ENCODE data around the gene DGKB.
A peak's percentile ranks its signal among the peaks of the same experiment; 100 is the strongest.

DGKB gene

DNA sequence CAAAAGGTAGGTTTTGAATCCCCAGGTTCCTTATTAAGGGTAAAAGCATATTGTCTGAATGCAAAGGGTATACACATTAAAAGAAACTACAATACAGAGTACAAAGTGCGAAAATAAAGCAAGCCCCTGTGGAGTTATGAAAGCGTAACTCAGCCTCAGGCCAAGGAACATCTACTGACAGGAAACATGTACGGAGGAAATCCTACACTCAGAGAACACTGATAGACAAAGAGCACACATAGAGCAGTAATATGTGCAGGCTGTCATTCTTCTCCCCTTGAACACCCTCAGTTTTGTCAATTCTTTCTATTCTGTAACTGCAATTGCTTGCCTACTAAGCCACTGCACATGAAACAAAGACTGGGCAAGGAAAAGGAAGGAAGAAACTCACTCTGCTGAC, 150.2 kb downstream of the DGKB start:
- DNase-seq, result no peak

DNA sequence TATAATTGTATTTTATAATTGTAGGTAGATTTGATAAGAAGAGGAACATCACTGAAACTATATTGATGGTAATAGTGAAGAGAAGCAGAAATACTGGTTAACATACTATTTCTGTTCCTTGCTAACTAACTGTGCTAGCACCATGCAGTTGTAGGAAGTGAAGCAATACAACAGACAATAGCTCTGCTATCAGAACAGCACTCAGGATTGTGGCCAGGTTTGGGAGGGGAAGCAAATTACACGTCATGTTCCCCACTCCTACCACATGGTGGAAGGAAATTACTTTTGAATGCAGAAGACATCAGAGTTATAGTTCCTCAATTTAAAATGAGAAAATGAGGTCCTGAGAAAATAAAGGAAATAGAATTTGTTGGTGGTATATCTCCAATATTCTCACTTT, 151.1 kb downstream of the DGKB start:
- no peak for DNase-seq

DNA sequence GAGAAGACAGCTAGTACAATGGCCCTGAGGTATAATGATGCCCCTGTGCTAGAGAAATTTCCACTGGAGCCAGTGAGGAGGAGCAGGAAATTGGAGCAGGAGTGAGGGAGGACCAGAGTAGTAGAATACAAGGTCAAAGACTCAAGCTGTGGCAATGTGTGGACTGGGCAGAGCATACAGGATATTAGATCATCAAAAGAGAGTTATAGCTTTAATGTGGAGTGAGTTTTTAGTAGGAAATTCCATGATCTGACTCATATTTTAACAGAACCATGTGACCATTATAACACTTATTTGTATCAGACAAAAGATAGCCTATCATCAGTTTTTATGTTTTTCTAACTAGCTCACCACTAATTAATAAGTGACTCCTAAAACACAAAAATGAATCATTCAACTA, 154.1 kb downstream of the DGKB start:
- no peak for DNase-seq

DNA sequence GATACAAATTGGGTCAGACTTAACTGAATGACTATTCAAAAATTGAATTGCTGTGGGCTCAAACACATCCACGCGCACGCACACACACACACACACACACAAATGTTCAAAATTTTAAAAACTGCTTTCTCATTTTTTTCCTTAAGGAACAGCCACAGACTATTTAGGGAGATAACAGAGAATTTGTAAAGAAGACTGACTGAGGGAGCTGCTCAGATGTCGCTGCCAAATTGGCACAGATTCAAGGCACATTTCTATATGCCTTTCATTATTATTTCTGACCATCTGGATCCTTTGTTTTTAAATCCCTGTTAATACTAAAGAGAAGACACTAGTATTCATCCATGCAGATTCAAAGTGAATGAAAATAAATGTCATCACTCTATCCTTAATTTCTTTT, 154.8 kb downstream of the DGKB start:
- DNase-seq, result no peak

DNA sequence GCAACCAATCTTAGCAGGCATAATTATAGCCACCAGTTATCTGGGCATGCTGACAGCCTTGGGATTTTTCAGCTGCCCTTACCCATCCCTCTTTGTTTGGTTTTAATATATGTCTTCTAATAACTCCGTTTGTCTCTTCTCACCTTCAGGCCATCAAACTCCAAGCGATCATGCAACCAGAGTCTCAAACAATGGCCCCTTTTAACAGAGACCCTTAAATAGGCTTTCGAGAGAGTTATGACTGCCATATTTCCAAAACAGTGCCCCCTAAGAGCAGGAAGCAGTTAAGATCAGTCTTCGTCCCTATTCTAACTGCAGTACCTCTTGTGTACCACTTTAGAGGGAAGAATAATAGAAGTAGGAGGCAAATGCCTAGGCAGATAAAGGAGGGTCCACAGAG, 157.5 kb downstream of the DGKB start:
- no peak for DNase-seq

DNA sequence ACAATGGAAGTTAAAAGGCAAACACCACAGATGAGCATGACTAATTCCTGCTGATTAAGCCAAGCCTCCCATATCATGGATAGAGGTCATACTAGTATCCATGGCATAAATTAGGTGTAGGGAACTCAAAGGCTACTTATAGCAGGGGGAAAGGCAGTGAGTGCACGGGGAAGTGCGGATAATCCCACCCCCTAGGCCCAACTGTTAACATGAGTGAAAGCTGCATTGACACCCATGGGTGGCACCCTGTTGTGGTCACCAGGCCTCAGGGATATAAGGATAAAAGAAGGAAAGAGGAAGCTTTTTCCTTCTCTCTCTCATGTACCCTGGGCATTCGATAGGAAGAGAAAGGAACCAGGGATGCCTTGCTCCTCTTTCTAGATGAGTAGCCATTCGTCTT, 161.9 kb downstream of the DGKB start:
- no peak for DNase-seq

DNA sequence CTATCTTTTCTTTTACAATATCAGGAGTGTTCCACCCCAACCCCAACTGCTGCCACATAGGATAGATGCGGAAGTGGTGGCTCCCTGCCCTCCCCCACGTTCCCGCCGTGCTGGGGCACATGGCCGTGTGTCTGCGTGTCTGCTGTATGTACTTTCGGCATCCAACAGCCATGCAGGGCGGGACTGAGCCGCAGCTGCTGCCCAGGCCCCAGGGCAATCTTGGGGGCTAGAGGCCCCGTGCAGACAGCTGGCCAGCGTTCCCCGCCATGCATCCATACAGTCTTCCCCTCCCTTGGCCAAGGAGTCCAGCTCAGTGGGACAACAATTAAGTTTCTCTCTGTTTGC, 162.7 kb downstream of the DGKB start:
- DNase-seq, result no peak

DNA sequence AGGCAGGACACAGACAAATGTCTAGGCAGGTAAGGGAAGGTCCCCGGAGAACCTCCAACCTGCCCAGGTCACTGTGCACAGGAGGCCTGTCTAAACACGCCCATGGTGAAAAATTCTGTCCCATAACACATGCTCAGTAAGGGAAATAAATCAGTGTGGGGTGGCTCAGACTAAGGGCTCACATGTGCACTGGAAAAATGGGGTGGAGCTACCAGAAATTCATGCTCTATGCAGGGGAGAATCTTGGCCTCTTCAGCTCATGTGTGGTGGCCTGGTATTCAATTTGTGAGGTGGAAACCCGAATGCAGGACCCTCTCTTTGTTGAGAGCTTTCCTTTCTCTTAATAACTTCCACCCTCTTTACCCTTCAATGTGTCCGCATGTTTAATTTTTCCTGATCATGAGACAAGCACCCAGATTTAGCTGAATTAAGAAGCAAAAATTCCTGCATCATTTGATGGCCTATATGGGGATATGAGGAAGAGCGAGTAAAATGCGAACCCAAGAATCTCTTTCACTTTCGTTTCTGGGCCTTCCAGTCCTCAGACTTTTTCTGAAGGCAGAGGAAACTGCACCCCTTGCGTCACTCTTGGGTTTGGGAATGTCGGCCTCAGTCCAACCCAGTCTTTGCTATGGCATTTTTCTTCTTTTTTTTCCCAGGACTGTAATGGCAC, 163.2 kb downstream of the DGKB start:
- DNase-seq, result no peak

DNA sequence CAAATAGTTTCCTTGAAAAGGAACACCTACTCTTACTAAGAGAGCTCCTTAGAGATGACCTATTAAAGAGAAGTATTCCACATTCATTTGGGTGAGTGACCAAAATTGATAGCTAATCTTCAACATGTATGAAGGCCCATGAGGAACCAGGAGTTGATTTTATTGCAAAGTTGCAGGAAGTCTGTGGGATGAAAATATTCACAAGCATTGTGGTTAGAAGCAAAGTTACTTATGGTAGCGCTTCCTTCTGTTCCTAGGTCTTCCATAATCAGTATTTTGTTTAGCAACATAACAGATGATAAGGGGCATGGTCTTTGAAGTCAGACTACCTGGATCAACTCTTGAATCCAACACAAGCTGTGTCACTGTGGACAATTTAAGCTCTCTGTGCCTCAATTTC, 164.5 kb downstream of the DGKB start:
- DNase-seq, result no peak

DNA sequence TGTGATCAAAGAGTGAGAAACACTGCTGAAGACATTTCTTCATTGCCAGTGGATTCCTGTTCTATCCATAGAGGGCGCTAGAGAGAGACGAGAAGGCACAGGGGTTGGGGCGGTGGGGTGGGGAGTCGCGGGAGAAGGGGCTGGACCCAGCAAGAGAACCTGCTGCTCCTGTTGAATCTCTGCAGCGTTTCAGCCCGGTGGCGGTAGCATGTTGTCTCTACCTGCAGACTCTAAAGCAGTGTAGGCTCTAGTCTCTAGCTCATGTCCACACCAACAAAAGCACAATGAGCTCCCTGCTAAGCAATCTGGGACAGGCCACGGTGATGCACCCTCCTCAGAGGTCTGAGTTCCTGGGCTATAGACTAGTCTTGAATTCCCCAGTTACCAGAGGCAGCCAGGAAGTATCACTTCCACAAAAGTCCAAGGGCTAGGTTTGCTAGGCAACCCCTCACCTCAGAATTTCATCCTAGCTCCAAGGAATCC, 167.7 kb downstream of the DGKB start:
- no peak for DNase-seq

DNA sequence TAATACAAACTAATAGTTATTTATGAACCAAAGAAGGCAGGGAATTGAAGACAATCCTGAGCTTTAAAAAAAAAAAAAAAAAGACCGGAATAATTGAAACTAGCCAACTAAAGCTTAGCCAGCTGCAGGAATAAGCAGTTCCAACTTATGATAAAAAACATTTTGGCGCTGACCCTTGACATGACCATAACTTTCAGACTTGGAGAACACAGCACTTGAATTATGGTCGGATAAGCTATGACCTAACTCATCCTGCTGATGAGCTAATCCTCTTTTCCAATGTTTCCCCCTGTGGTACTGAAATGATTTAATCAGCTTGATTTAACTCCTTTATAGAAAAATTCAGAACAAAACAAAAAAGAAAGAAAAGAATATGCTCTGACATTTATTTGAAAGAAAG, 181.8 kb downstream of the DGKB start:
- no peak for DNase-seq

DNA sequence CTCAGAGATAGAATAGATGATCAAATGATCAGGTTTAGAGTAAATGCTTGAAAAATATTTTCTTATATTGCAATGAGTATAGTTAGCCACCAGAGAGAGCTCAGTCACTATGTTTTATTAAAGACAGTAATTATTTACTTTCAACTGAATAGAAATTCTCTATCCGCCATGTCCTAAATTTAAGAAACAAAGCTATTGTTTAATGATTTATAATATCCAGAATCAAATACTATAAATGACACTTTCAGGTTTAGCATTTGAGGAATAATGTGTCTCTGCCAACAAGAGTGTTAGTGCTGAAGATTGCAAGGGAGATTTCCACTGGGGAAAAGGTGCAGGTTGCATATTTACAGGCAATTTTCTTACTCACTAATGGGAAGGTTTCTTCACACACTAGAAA, 184.7 kb downstream of the DGKB start:
- no peak for DNase-seq

DNA sequence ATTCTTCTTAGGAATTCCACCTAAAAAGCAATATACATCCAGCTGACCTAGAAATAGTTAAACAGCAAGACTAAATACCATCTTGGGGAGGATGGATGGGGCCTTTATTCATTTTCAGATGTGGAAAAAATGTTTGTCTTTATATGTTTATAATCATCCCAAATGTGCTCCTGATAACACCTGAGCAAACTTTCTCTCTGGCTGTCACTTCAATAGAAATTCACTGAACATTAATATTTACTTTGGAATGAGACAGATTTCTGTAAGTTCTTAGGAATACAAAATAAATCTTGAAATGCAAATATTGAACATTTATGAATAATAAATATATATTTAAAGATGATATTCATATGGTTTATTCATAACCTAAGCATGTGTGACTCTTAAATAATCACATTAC, 185.4 kb downstream of the DGKB start:
- no peak for DNase-seq

DNA sequence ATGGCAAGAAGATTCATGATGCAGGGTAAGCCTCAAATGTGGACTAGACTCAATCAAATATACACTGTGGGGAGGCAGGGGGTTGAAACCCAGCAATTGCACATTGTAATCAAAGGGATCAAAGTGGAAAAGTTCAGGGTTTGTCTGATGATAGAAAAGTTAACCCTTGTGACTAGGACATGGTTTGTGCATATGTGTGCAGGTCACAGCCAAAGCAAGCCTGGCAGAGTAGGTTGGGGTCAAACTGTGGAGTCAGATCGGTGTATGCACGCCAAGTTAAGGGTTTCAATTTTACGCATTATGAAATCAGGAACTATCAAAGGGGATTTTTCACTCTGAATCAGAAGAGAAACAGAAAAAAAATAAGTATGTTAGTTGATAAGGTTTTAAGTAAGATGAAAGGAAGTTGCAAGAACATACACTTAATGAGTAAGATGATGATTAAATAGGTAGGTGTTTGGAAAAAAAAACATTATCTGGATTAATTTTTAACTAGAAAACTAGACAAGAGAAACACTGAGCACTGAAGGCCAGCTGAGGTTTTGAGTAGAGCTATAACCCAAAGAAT, 188.3 kb downstream of the DGKB start:
- DNase-seq, result no peak

DNA sequence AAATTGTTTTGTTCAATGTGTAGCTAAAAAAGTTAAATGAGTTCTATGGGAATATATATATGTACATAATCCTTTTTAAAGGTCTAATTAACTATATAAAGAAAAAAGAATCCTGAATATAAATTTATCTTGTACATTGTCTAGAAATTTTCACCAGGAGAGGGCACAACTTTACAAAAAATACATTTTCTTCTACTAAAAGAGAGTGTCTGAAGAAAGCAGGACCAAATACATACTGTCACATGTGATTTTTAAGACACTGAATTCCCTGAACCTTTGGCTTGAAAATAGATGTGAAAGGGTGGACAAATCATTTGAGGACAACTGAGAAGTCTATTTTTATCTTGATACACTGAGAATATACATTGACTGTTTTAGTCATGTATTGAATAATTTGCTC, 204.3 kb downstream of the DGKB start:
- no peak for DNase-seq

DNA sequence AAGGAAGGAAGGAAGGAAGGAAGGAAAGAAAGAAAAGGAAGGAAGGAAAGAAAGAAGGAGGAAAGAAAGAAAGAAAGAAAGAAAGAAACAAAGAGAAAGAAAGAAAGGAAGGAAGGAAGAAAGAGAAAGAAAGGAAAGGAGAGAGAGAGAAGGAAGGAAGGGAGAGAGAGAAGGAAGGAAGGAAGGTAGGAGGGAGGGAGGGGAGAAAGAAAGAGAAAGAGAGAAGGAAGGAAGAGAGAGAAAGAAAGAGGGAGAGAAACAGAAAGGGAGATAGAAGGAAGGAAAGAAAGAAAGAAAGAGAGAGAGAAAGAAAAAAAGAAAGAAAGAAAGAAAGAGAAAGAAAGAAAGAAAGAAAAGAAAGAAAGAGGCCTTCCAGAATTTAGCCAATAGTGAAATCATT, 204.9 kb downstream of the DGKB start:
- no peak for DNase-seq

DNA sequence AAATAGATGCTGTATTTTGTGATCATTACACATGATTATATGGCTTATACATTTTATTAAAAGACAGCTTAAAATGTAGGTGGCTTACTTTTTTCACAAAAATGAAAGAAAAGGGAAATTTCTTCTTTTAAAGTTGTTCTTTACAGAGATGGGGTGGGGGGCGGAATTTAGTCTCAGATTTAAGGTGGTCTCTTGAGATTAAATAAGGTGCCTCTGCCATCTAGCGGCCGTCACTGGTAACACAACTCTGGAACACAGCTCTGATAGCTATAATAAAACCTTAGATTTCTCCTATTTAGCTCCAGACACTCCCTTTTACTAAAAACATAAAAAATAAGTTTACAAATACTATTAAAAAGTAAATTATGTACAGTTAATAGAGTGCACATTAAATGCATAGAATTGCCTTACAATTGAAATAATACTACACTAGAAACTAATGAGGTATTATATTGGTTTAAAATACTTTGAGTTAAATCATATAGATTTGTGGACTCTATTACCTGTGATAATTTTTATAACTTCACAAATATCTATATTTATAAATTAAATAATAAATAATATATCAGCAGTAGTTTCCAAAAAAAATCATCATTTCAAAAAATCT, 210.9 kb downstream of the DGKB start:
- peak; percentile 55 for DNase-seq

DNA sequence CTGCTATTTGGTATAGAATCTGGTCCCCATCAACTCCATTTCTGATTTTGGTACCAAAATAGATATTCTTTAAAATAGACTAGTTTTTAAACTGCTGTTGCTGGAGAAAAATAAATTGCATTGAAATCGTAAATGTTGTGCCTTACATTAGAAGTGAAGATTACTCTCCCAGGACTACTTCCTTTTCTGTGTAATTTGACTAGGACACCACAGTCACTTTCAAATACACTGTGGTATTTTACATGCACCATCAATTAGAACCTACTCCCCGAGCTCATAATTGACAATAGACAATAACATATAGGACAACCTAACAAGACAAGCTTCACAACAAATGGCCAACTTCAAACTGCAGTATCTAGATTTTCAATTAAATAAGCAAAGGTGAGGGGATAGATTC, 211.5 kb downstream of the DGKB start:
- DNase-seq, result no peak

DNA sequence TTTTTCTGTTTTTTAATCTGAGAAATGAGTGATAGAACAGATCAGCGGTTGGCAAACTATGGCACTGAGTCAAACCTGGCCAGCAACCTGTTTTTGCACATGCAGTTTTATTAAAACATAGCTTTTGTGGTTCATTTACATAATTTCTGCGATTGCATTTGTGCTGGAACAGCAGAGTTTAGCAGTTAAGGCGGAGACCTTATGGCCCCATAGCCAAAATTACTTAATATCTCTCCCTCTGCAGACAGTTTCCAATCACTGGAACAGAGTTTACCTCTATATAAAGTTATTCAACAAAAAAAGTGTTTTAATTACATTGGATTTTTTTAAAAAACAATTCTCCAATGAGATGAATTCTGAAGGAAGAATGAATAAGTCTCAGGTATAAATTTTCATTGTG, 212.1 kb downstream of the DGKB start:
- DNase-seq, result no peak

DNA sequence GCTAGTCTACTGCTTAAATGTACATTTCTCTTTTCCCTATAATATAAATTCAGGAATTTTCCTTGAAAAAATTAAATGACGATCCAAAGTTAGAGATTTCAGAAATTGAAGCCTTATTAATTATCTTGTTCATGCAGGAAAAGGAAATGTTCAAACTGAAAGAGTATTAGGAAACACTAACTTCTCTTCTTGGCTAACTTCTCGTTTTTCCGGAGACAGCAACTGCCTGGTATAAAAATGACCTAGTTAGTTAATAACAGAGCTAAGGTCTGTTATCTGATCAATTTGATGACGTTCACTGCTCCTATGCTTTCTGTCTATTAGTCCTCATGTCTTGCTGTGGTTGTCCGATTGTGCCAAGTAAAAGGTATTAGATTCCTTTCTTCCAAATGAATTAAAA, 212.5 kb downstream of the DGKB start:
- DNase-seq, result no peak

DNA sequence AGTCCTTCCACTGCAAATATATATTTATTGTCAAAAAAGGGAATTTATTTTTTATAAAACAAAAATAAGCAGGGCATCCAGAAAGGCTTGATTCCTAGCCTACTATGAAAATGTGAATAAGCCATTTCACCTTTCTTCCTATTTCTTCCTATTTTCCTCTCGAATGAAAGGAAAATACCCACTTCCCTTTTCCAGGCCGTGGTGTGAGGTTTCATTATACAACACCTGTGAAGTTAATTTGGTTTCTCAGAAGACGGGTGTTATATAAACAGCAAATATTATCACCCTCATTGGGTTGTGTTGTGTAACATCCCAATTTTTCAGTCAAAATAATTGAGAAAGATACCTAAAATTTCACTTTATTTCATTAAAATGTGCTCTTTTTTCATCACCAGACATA, 214.3 kb downstream of the DGKB start:
- DNase-seq, result no peak

DNA sequence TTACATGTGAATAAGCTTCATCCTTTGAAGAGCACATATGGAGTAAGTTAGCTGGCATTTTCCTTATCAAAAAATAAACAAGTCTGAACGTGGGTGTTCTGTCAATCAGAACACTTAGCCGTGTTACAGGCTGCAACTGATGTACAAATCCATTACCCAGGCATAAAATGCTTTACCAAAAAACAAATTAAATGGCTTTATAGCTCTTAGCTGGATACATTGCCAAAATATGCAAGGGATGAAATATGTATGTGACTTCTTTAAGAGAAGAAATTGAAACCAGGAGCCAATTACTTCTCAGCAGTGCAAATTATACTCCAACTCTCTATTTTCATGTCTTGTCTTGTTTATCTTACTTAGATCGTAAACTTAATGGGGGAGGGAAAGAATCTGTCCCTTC, 214.8 kb downstream of the DGKB start:
- DNase-seq, result no peak

DNA sequence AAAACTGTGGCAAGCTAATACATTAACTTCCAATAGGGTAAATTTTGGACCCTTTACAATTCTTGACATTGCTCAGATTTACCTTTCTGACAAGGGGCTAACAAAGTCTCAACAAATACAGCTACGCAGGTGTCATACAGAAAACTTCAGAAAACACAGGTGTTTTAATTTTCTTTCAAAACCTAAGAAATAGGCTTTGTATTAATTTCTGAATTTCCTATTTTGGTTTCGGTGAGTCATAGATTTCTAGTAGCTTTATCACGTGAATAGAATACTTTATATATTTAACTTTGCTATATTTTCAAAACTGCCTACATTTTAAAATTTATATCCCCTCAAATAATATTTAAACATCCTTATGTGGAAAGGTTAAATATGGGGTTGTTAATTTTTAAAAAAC, 215.3 kb downstream of the DGKB start:
- DNase-seq, result no peak

DNA sequence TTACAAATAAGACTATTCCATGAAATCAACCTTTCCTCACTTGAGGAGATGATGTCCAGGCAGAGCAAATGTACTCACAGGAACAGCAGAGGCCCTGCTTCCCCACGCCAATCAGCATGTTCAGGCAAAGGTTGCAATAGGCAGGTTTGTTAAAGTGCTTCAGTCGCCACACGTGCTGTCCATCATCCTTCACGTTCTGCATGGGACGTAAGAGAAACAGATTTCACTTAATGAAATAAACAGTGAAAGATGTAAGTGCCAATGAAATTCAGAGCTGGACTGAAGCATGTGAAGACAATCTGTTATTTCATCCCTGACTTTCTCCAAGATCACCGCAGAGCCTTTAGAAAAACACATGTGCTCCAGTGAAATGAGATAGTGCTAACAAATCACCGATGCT, 217.4 kb downstream of the DGKB start:
- no peak for DNase-seq

DNA sequence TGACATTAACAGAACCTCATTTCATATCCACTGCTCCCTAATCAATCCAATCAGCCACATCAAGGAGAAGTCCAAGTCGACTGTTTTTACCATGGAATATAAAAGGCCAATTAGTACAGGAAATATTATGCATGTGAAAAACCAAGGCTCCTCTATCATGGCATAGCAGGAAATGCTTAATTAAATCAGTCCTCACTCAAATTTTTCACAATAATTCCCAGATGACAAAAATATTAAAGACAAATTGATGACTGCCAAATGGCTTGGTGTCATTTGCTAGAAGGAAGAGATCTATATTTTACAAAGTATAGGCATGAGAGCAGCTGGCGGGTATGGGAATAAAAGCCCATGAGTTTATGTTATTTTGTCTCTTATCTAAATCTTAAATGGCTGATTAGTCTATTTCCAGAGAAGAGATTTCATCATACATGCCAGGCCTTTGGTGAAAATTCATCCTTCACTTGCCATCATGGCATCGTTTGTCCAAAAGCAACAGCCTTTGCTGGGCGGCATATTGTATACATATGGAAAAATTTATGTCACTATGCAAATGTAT, 219.6 kb downstream of the DGKB start:
- DNase-seq, result no peak

Measured in CD4-positive, alpha-beta T cell treated with Interleukin-17A for 4 hours (primary cell).